SK-N-SH (cell line): ENCODE results near the gene ROBO1. TPM values are rescaled to one million over a fixed set of nuclear protein-coding genes. Genes with fewer than 3 reads are reported as not detected.

ENCODE experiments used
- CTCF ChIA-PET: fragments of 300-600, 350-600 bp; formaldehyde crosslinking; extraction: SDS; loops from one replicate; lab custom pipeline; 2021; lab: Yijun Ruan, JAX
- POLR2A ChIA-PET: fragments of 350-600 bp; sonication (Branson Sonifier 250); formaldehyde crosslinking; extraction: SDS; loops from one replicate; lab custom pipeline; 2020; ENCODE audit warnings: antibody characterized with exemption, inconsistent platforms; lab: Yijun Ruan, JAX
- DNase-seq: peaks from one replicate; pipeline ENCODE4 v3.0.0; 2012
- H2AFZ ChIP-seq: fragments of 200-600 bp; sonication (generic); 2 replicates; pipeline ENCODE4 v1.8.1; 2016; ENCODE audit warnings: antibody characterized with exemption, mild to moderate bottlenecking, low read depth
- H3F3A ChIP-seq: fragments of 200-600 bp; sonication (generic); replicated peaks from 2 replicates; pipeline ENCODE3; 2016; ENCODE audit warnings: antibody characterized with exemption, mild to moderate bottlenecking; ENCODE audit not compliant: insufficient read depth
- H3K27ac ChIP-seq, 2 experiments: fragments of 200-500 bp in 1 of 2; fragments of 200-600 bp in 1 of 2; sonication (Bioruptor generic) in 1 of 2; sonication (generic), shearing (Covaris generic) in 1 of 2; 2 replicates each; pipeline versions ENCODE4 v1.5.1 to v1.6.1; 2014 to 2016; ENCODE audit warnings: low read depth in 2 of 2, inconsistent platforms in 1 of 2, low read length in 1 of 2, mild to moderate bottlenecking in 1 of 2, mixed read lengths in 1 of 2
- H3K27me3 ChIP-seq: fragments of 200-600 bp; sonication (generic), shearing (Covaris generic); 2 replicates; pipeline ENCODE4 v1.6.1; 2016; ENCODE audit warnings: mixed run types; ENCODE audit not compliant: insufficient read depth
- H3K36me3 ChIP-seq, 2 experiments: fragments of 200-500 bp in 1 of 2; fragments of 200-600 bp in 1 of 2; sonication (Bioruptor generic) in 1 of 2; sonication (generic) in 1 of 2; replicated peaks in 1 of 2; 2 replicates each; pipeline versions ENCODE3 to v1.5.1; 2014 to 2016; ENCODE audit warnings: low read length in 1 of 2, mild to moderate bottlenecking in 1 of 2; ENCODE audit not compliant: insufficient read depth in 2 of 2, control insufficient read depth in 1 of 2
- H3K4me1 ChIP-seq, 2 experiments: fragments of 200-500 bp in 1 of 2; fragments of 200-600 bp in 1 of 2; sonication (Bioruptor generic) in 1 of 2; sonication (generic), shearing (Covaris generic) in 1 of 2; 2 replicates each; pipeline versions ENCODE4 v1.5.1 to v1.6.1; 2014 to 2016; ENCODE audit warnings: low read depth in 1 of 2, low read length in 1 of 2, mixed run types in 1 of 2; ENCODE audit not compliant: insufficient read depth in 2 of 2, control insufficient read depth in 1 of 2
- H3K4me2 ChIP-seq: fragments of 200-600 bp; sonication (generic), shearing (Covaris generic); 2 replicates; pipeline ENCODE4 v1.6.1; 2017; ENCODE audit warnings: mixed run types
- H3K4me3 ChIP-seq, 2 experiments: fragments of 200-500 bp in 1 of 2; fragments of 200-600 bp in 1 of 2; sonication (Bioruptor generic) in 1 of 2; sonication (generic), shearing (Covaris generic) in 1 of 2; 2 replicates each; pipeline versions ENCODE4 v1.5.1 to v1.8.1; 2014 to 2016; ENCODE audit warnings: low read depth in 2 of 2, inconsistent platforms in 1 of 2, low read length in 1 of 2, mild to moderate bottlenecking in 1 of 2, mixed read lengths in 1 of 2, moderate library complexity in 1 of 2
- H3K79me2 ChIP-seq: fragments of 200-600 bp; sonication (generic); 2 replicates; pipeline ENCODE4 v1.8.1; 2017; ENCODE audit warnings: mild to moderate bottlenecking; ENCODE audit not compliant: insufficient read depth
- H3K9ac ChIP-seq: fragments of 200-600 bp; sonication (generic); 2 replicates; pipeline ENCODE4 v1.6.1; 2017; ENCODE audit warnings: mixed run types
- H3K9me2 ChIP-seq: fragments of 200-600 bp; sonication (generic); 2 replicates; pipeline ENCODE4 v1.6.1; 2017; ENCODE audit warnings: mixed run types
- H3K9me3 ChIP-seq: fragments of 200-600 bp; sonication (generic); 2 replicates; pipeline ENCODE4 v1.6.1; 2017; ENCODE audit warnings: mixed run types, mild to moderate bottlenecking, moderate library complexity
- H4K20me1 ChIP-seq: fragments of 200-600 bp; sonication (generic); 2 replicates; pipeline ENCODE4 v1.6.1; 2017; ENCODE audit warnings: mild to moderate bottlenecking, mixed run types; ENCODE audit not compliant: insufficient read depth
- MXI1 ChIP-seq: IDR thresholded peaks from 2 replicates; pipeline ENCODE4 v1.6.1; 2012; ENCODE audit warnings: mild to moderate bottlenecking, low read depth, low read length, improper control_type of control experiment
- POLR2AphosphoS5 ChIP-seq: IDR thresholded peaks from 2 replicates; pipeline ENCODE4 v1.6.1; 2012; ENCODE audit warnings: low read depth, low read length
- SIN3A ChIP-seq: IDR thresholded peaks from 2 replicates; pipeline ENCODE4 v1.6.1; 2012; ENCODE audit warnings: low read depth, mild to moderate bottlenecking, low read length, moderate library complexity, borderline replicate concordance
- TEAD4 ChIP-seq: IDR thresholded peaks from 2 replicates; pipeline ENCODE4 v1.4.0; 2012; ENCODE audit warnings: mild to moderate bottlenecking, borderline replicate concordance; ENCODE audit not compliant: insufficient read depth
- whole genome bisulfite sequencing: methylation state at CpG from one replicate; pipeline ENCODE4 v1.1.6; 2017; ENCODE audit warnings: low lambda C conversion rate; 5-methylcytosine and 5-hydroxymethylcytosine counted together
- polyA plus RNA-seq, 3 experiments: library from polyadenylated mRNA; depleted of rRNA; stranded (reverse); fragments of >200 nt; gene quantifications; 2 replicates each; pipeline ENCODE4 v1.2.3, GENCODE V29; 2012
- TF ChIP-seq, protein P1 (sequence below): IDR thresholded peaks from 2 replicates; pipeline ENCODE4 v1.4.0; 2012; ENCODE audit warnings: low read depth, borderline replicate concordance
- TF ChIP-seq, protein P2 (sequence below): fragments of 150-350 bp; IDR thresholded peaks from 2 replicates; pipeline ENCODE4 v1.6.1; 2017; ENCODE audit warnings: antibody characterized with exemption, low read length, low read depth, borderline replicate concordance
- TF ChIP-seq, protein P3 (sequence below): IDR thresholded peaks from 2 replicates; pipeline ENCODE4 v1.4.0; 2012; ENCODE audit warnings: low read depth
- TF ChIP-seq, protein P4 (sequence below): IDR thresholded peaks from 2 replicates; pipeline ENCODE4 v1.6.1; 2012; ENCODE audit warnings: mild to moderate bottlenecking, low read depth, low read length, moderate library complexity

ROBO1 gene
- polyA plus RNA-seq, 1 of the 3 experiments (the other 2 are of a cell fraction) = 22.7 TPM

DNA sequence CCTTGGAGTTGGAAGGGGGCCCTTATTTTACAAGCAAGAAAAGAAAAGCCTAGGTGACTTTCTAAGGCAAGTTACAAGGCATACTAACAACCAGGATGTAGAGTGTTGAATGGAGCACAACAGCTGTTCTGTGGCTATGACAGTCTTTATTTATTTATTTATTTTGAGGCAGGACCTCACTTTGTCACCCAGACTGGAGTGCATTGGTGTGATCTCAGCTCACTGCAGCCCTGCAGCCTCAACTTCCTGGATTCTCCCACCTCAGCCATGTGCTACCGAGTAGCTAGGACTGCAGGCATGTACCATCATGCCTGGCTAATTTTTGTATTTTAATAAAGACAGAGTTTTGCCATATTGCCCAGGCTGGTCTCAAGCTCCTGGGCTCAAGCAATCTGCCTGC, 973.4 kb downstream of the ROBO1 start (continued):
- TF ChIP-seq, protein P1, sequence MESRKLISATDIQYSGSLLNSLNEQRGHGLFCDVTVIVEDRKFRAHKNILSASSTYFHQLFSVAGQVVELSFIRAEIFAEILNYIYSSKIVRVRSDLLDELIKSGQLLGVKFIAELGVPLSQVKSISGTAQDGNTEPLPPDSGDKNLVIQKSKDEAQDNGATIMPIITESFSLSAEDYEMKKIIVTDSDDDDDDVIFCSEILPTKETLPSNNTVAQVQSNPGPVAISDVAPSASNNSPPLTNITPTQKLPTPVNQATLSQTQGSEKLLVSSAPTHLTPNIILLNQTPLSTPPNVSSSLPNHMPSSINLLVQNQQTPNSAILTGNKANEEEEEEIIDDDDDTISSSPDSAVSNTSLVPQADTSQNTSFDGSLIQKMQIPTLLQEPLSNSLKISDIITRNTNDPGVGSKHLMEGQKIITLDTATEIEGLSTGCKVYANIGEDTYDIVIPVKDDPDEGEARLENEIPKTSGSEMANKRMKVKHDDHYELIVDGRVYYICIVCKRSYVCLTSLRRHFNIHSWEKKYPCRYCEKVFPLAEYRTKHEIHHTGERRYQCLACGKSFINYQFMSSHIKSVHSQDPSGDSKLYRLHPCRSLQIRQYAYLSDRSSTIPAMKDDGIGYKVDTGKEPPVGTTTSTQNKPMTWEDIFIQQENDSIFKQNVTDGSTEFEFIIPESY = no peak
- TF ChIP-seq POLR2AphosphoS5 = no peak
- no peak for TF ChIP-seq SIN3A

DNA sequence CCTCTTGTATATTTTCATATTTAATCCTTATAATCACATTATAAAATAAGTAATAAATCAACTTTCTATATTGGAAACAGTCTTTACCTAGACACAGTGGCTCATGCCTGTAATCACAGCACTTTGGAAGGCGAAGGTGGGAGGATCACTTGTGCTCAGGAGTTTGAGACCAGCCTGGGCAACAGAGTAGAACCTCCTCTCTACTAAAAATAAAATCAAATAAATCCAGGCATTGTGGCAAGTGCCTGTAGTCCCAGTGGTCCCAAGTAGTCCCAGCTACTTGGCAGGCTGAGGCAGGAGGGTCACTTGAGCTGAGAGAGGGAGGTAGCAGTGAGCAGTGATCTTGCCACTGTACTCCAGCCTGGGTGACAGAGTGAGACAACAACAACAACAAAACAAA, 975.1 kb downstream of the ROBO1 start:
- no peak overlapping the region for H3K4me3 ChIP-seq
- WGBS = 96% methylated on average over 1 of the region's 1 CpG
- H3K36me3 ChIP-seq = no peaks in the 10 kb centered on the region

More for the DNA sequence above, 975.1 kb downstream of the ROBO1 start:
- Histone ChIP-seq H3K27ac (no peak overlapping the region), H3K27me3 (no peaks in the 10 kb centered on the region), H3K4me2 (no peak overlapping the region), H2AFZ (no peak overlapping the region), H4K20me1 (no peaks in the 10 kb centered on the region), H3K9me2 (no peaks in the 10 kb centered on the region), H3K4me1 (peaks cover 0 to 4% of the 10 kb centered on the region in 2 experiments; a peak in 1 of 4 replicates), H3K9me3 (no peaks in the 10 kb centered on the region), H3K79me2 (no peaks in the 10 kb centered on the region), H3K9ac (no peak overlapping the region), H3F3A (no peaks in the 10 kb centered on the region)
- no peak for DNase-seq
- ChIA-PET POLR2A (no interaction called here), CTCF (interaction anchor here (1.0 kb wide), 1 partner anchor 52 kb away, joined by 3 read pairs; no protein-coding TSS in a partner anchor)
- TF ChIP-seq, protein P2, sequence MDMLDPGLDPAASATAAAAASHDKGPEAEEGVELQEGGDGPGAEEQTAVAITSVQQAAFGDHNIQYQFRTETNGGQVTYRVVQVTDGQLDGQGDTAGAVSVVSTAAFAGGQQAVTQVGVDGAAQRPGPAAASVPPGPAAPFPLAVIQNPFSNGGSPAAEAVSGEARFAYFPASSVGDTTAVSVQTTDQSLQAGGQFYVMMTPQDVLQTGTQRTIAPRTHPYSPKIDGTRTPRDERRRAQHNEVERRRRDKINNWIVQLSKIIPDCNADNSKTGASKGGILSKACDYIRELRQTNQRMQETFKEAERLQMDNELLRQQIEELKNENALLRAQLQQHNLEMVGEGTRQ = no peak
- TF ChIP-seq TEAD4 = no peak
- TF ChIP-seq, protein P3, sequence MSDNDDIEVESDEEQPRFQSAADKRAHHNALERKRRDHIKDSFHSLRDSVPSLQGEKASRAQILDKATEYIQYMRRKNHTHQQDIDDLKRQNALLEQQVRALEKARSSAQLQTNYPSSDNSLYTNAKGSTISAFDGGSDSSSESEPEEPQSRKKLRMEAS = no peak
- TF ChIP-seq, protein P4, sequence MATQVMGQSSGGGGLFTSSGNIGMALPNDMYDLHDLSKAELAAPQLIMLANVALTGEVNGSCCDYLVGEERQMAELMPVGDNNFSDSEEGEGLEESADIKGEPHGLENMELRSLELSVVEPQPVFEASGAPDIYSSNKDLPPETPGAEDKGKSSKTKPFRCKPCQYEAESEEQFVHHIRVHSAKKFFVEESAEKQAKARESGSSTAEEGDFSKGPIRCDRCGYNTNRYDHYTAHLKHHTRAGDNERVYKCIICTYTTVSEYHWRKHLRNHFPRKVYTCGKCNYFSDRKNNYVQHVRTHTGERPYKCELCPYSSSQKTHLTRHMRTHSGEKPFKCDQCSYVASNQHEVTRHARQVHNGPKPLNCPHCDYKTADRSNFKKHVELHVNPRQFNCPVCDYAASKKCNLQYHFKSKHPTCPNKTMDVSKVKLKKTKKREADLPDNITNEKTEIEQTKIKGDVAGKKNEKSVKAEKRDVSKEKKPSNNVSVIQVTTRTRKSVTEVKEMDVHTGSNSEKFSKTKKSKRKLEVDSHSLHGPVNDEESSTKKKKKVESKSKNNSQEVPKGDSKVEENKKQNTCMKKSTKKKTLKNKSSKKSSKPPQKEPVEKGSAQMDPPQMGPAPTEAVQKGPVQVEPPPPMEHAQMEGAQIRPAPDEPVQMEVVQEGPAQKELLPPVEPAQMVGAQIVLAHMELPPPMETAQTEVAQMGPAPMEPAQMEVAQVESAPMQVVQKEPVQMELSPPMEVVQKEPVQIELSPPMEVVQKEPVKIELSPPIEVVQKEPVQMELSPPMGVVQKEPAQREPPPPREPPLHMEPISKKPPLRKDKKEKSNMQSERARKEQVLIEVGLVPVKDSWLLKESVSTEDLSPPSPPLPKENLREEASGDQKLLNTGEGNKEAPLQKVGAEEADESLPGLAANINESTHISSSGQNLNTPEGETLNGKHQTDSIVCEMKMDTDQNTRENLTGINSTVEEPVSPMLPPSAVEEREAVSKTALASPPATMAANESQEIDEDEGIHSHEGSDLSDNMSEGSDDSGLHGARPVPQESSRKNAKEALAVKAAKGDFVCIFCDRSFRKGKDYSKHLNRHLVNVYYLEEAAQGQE = no peak
- no peak for TF ChIP-seq MXI1
